Upper lobe of left lung (tissue), 4 donors: ENCODE measurements around the gene FGF12.

ENCODE experiments used
- CTCF ChIP-seq, 6 experiments: fragments of 450-650 bp in 4 of 6; fragments of 200-600 bp in 2 of 6; sonication (generic) in 2 of 6; IDR thresholded peaks; one replicate each; pipeline ENCODE4 v1.5.1; 2016 to 2019; ENCODE audit warnings: antibody characterized with exemption in 6 of 6
- EP300 ChIP-seq, 4 donors: sonication (generic); formaldehyde crosslinking; IDR thresholded peaks; one replicate each; pipeline ENCODE4 v1.5.1; 2017; ENCODE audit warnings: antibody characterized with exemption in 4 of 4, control low read depth in 2 of 4

DNA sequence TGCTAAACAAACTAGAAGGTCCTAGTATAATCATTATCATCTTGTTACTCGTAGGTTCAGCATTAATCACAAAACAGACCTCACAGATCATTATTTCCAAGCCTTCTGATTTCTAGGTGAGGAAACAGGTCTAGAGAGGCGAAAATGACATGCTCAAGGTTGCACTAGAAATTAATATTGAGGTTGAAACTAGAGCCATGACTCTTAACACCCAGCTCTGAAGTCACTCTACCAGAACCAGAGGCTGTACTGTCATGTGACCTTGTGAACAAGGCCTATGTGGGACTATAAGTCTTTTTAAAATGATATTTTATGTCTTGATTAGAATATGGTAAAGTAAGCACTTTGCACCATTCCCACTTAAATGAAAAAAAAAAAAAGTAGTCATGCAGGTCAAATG is 23.8 kb upstream of the FGF12 start:
- no peak for TF ChIP-seq EP300 (IDR thresholded peaks at IDR 0.05)
- no peak for TF ChIP-seq CTCF (IDR thresholded peaks at IDR 0.05)
